Measurements from ENCODE around the gene FUT7. TPM values are rescaled to one million over a fixed set of nuclear protein-coding genes. Genes with fewer than 3 reads are reported as not detected.
"Not testable (repeated sequence)": the region's sequence is repeated elsewhere in the genome, so short reads cannot be mapped to it uniquely, and the experiment has no call there.

The FUT7 gene
- total RNA-seq, 1 donor from 2014 or later: 0.11 TPM

GRCh38 chr9:137068539-137069507 lies 36.9 kb upstream of the FUT7 start:
- DNase-seq (ENCODE audit: missing footprints) (peak; percentile 55), ATAC-seq (no peak)
- intact Hi-C loops (cut with DNase I): loop anchor here (10.0 kb wide), 1 partner anchor 284 kb away; no protein-coding TSS in a partner anchor

DNA sequence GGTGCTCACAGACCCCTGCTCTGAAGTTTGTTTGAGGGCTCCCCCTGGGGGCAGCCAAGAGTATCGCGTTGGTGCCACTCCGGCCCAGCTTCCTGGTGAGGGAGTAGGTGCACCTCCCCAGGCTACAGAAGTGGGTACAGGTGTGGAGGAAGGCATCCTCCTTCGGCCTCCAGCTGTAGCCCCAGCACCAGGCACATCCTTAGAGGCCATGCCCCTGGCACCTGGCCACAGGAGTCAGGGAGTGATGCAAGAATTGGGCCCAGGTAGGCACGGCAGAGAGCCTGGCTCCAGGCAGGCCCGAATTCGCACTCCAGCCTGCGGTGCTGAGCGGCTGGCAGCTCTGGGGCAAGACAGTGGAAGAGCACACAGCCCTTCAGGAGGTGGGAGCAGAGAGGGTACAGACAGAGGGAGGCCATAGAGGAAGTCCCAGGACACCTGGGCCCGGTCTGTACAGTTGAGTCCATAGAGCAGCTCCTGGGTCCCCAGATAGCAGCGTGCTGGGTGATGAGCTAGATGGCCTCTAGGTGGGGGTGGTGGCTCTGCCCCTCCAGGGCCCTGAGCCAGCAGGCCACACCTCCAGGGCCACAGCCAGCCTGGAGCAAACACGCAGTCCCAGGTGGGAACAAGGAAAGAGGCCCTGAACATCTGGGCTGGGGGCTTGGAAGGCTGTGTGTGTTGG lies 36.1 kb upstream of the FUT7 start:
- ATAC-seq (peak; percentile 48), DNase-seq (ENCODE audit: missing footprints) (peak; percentile 89)
- intact Hi-C loops (cut with DNase I): loop anchor here (10.0 kb wide), 1 partner anchor 283 kb away; no protein-coding TSS in a partner anchor

DNA sequence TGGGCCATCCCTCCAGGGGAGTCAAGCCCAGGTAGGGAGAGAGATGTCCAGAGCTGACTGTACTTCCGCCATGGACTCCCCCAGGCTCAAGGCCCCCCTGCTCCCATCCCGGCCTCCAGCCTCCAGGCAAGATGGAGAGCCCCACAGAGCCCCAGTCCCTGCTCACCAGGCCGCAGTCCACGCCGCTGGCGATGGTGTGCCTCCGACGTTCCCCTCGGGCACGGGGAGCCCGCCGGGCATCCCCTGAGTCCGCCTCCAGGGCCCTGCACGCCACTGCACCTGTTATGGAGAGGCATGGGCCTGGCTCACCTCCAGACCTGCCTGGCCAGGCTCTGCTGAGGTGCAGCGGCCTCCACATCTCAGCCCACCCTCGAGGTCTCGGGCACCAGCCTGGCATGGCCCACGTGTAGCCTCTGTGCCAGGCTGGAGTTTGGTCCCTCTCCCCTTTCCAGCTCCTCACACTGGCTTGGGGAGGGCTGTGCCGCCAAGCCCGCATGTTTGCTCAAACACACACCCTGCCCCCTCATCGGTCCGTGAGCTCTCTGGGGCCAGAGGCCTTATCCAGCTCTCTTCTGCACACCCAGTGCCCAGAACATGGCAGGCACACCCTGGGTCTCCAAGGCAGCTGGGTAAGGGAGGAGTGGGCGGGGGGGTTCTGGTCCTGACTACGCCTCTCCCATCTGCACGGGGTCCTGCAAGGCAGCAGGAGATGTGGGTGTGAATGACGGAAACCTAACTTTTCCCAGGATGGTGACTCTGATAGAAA lies 34.4 kb upstream of the FUT7 start:
- ATAC-seq: no peak
- peak; percentile 26 for DNase-seq (ENCODE audit: missing footprints)
- intact Hi-C loops (cut with DNase I): loop anchor here (10.0 kb wide), 1 partner anchor 281 kb away; no protein-coding TSS in a partner anchor

GRCh38 chr9:137065336-137065967 lies 33.6 kb upstream of the FUT7 start:
- DNase-seq (ENCODE audit: missing footprints) (peak; percentile 53), ATAC-seq (no peak)
- intact Hi-C loops (cut with DNase I): loop anchor here (10.0 kb wide), 1 partner anchor 281 kb away; no protein-coding TSS in a partner anchor

DNA sequence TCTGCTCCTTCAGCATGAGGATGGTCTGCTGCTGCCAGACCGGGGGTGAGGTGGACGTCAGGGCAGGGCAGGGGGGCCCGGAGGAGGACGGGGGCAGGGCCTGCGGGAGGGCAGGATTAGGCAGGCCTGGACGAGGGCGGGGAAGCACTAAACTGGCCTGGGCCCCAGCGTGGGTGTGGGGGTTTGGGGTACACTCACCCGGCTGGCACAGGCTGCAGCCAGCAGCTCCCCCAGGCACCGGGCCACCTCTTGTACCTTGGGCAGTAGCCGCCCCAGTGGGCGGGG lies 32.9 kb upstream of the FUT7 start:
- ATAC-seq: no peak
- intact Hi-C loops (cut with DNase I): loop anchor here (1.0 to 10.0 kb wide), 2 partner anchors 19 to 280 kb away; partner anchors contain the start of gene NPDC1
- DNase-seq (ENCODE audit: missing footprints): no peak

GRCh38 chr9:137064027-137064879 lies 32.4 kb upstream of the FUT7 start:
- ATAC-seq: peak; percentile 67
- intact Hi-C loops (cut with DNase I): loop anchor here (1.0 to 10.0 kb wide), 2 partner anchors 18 to 279 kb away; partner anchors contain the start of gene NPDC1
- DNase-seq (ENCODE audit: missing footprints): peak; percentile 92

DNA sequence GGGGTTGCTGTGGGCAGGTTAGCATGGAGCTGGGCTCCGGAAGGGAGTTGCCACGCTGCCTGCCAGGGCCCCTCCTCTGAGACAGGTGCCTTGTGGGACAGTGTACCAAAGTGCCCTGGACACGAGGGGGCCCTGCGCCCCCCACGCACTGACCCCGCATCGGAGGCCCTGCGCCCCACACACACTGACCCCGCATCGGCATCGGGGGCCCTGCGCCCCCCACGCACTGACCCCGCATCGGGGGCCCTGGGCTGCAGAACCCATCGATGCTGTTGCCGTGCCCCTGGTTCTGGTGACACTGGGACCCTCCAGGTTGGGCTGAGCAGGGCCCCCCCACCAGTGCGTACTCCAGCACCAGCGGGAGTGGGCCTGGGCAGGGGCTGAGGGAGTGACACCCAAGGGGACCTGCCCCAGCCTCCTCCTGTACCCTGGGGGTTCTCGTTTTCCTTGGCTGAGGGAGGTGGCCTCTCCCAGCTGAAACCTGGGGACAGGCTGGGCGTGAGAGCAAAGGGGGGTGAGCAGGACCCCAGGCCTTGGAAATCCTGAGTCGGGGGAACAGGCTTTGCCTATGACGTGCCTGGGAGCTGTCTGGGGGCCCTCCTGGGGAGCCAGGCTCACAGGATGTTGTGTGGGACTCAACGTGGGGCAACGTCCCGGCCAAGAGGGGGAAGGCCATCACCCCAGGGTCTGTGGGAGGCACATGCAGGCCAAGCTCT lies 31.6 kb upstream of the FUT7 start:
- DNase-seq (ENCODE audit: missing footprints): no peak
- intact Hi-C loops (cut with DNase I): loop anchor here (1.0 to 10.0 kb wide), 2 partner anchors 17 to 279 kb away; partner anchors contain the start of gene NPDC1
- ATAC-seq: no peak

- not testable (repeated sequence) for ATAC-seq; DNase-seq (ENCODE audit: missing footprints)
- intact Hi-C loops (cut with DNase I): loop anchor here (10.0 kb wide), 1 partner anchor 278 kb away; no protein-coding TSS in a partner anchor
These were observed 30.9 kb upstream of the FUT7 start for GRCh38 chr9:137062798-137063197.

- ATAC-seq: no peak
These were observed 30.5 kb upstream of the FUT7 start for GRCh38 chr9:137062384-137062783.

DNA sequence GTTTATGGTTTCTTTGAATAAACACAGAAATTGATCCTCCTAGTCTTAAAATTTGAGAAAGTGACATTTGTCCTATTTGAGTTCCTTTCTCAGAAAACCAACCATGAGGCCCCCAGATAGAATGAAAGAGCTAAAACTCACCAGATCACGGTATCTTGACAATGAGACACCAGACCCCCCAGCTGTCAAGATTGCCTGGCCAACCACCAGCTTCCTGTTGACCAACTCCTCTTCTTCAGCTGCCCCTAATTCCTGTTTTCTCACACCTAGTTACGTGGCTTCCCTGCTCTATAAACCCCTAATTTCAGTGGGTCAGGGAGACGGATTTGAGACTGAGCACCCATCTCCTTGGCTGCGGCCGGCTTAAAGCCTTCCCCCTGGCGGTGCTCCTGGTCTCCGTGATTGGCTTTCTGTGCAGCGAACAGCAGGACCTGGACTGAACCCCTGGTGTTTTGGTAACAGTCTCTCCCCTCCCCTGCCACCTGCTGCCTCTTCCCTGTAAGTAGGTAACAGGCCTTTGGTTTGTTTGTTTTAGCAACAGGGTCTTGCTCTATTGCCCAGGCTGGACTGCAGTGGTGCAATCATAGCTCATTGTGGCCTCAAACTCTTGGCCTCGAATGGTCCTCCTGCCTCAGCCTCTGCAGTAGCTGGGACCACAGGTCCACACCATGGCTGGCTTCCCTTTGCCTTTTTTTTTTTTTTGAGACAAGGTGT lies 26.8 kb upstream of the FUT7 start:
- DNase-seq (ENCODE audit: missing footprints): no peak
- no peak for ATAC-seq
- intact Hi-C loops (cut with DNase I): no loop called here

More at GRCh38 chr9:137062384-137062783, 30.5 kb upstream of the FUT7 start:
- intact Hi-C loops (cut with DNase I): loop anchor here (10.0 kb wide), 1 partner anchor 278 kb away; no protein-coding TSS in a partner anchor
- no peak for DNase-seq (ENCODE audit: missing footprints)

DNA sequence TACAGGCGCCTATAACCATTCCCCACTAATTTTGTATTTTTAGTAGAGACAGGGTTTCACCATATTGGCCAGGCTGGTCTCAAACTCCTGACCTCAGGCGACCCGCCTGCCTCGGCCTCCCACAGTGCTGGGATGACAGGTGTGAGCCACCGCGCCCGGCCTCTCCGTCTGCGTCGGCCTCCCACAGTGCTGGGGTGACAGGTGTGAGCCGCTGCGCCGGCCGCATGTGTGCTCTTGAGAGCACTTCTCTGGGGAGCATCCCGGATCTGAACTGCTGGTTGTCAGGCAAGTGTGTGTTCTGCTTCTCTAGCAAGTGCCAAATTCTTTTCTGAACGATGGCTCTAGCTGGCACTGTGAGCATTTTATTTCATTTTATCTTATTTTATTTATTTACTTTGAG lies 25.7 kb upstream of the FUT7 start:
- intact Hi-C loops (cut with DNase I): no loop called here
- no peak for ATAC-seq
- no peak for DNase-seq (ENCODE audit: missing footprints)

DNA sequence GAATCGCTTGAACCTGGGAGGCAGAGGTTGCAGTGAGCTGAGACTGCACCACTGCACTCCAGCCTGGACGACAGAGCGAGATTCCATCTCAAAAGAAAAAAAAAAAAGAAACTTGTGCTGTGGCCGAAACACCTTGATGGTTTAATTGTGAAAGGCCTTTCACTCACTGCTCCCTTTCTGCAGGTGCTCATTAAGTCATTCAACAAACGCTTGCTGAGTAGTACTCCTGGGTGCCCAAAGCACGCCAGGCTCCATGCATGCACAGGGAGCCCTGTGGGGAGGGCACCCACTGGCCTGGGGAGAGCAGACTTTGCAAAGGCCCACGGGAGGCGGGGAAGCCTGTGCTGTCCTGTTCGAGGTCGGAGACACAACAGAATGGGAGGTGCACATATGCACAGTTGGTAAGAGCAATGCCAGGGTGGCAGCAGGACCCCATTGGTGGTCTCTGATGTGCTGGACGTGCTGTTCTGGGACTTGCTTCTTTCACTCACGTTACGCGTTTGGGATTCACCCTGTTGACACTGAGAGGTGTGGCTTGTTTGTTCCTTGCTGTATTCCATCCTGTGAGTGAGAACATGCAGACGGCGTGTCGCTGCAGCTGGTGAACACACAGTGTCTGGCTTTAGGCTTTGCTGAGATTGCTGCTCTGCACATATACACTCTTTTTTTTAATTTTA lies 25.0 kb upstream of the FUT7 start:
- no peak for DNase-seq (ENCODE audit: missing footprints)
- intact Hi-C loops (cut with DNase I): no loop called here
- ATAC-seq: no peak

- DNase-seq (ENCODE audit: missing footprints): peak; percentile 95
- peak; percentile 94 for ATAC-seq
- intact Hi-C loops (cut with DNase I): no loop called here
These were observed 23.8 kb upstream of the FUT7 start for GRCh38 chr9:137055385-137056364.

GRCh38 chr9:137054932-137055384 lies 23.1 kb upstream of the FUT7 start:
- DNase-seq (ENCODE audit: missing footprints) (no peak), ATAC-seq (peak; percentile 1)
- intact Hi-C loops (cut with DNase I): no loop called here
